Measurements from ENCODE around the gene SERTAD1.
"Not testable (repeated sequence)": the region's sequence is repeated elsewhere in the genome, so short reads cannot be mapped to it uniquely, and the experiment has no call there.

The SERTAD1 gene

GRCh38 chr19:40442328-40443130 is 16.7 kb upstream of the SERTAD1 start:
- no peaks in the 10 kb centered on the region for H3K9me3 ChIP-seq (ENCODE audit: control insufficient read depth in 2 of 2, low read length in 2 of 2)
- H3K9ac ChIP-seq (ENCODE audit: low read depth in 1 of 2, low read length in 2 of 2), result peak overlapping the region; percentile 68 to 76
- H3K4me3 ChIP-seq (ENCODE audit: low read length in 2 of 2), result peak overlapping the region; percentile 59 to 82
- no peaks in the 10 kb centered on the region for H3K27me3 ChIP-seq (ENCODE audit: control insufficient read depth in 2 of 2, insufficient read depth in 2 of 2, low read length in 2 of 2)
- H3K27ac ChIP-seq (ENCODE audit: low read depth in 2 of 2, low read length in 2 of 2), result peak overlapping the region; percentile 77 to 97
- peaks cover 17 to 18% of the 10 kb centered on the region in 2 donors for H3K36me3 ChIP-seq (ENCODE audit: control insufficient read depth in 2 of 2, insufficient read depth in 2 of 2, low read length in 2 of 2)
- H3K4me1 ChIP-seq (ENCODE audit: control insufficient read depth in 2 of 2, insufficient read depth in 2 of 2, low read length in 2 of 2), result peaks cover 10 to 22% of the 10 kb centered on the region in 2 donors

DNA sequence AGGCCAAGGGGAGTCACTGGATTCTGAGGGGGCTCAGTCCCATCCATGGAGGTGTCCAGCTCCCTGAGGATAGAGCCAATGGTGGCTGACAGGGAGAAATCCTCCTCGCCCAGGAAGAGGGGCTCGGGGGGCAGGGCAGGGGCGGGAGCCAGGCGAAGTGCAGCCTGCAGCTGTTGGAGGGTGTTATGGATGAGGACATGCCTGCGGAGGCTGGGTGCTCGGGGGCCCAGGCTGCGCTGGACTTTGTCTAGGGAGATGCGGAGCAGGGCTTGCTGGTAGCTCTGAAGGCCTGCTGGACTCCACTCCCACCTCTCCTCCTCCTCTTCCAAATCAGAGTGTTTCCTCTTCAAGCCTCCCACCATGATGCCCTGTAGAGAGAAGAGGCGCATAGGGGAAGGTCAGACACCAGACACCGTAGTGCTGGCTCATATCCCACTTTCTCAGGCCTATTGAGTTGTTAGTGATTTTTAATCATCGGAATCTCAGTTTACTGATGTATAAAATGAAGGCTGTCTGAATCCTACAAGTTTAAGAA is 16.0 kb upstream of the SERTAD1 start:
- Histone ChIP-seq H3K9ac (ENCODE audit: low read depth in 1 of 2, low read length in 2 of 2) (no peak overlapping the region), H3K4me3 (ENCODE audit: low read length in 2 of 2) (peak overlapping the region in 1 of 2 donors; percentile 59), H3K36me3 (ENCODE audit: control insufficient read depth in 2 of 2, insufficient read depth in 2 of 2, low read length in 2 of 2) (peaks cover 17 to 18% of the 10 kb centered on the region in 2 donors), H3K4me1 (ENCODE audit: control insufficient read depth in 2 of 2, insufficient read depth in 2 of 2, low read length in 2 of 2) (peaks cover 10 to 22% of the 10 kb centered on the region in 2 donors), H3K27me3 (ENCODE audit: control insufficient read depth in 2 of 2, insufficient read depth in 2 of 2, low read length in 2 of 2) (no peaks in the 10 kb centered on the region), H3K9me3 (ENCODE audit: control insufficient read depth in 2 of 2, low read length in 2 of 2) (no peaks in the 10 kb centered on the region), H3K27ac (ENCODE audit: low read depth in 2 of 2, low read length in 2 of 2) (no peak overlapping the region)

DNA sequence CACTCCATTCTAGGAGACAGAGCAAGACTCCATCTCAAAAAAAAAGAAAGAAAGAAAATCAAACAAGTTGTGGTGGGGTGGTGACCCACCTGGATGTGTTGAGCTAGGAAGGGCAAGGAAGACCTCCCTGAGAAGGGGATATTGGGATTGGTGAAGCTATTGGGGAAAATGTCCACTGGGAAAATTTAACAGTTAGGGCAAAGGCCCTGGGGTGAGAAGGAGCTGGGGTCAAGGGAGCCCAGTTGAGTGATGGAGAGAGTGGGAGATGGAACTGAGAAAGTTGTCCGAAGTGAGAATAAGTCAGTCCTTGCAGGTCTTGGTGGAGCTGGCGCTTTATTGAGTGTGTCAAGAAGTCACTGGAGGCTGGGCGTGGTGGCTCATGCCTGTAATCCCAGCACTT is 12.5 kb upstream of the SERTAD1 start:
- Histone ChIP-seq H3K9me3 (ENCODE audit: control insufficient read depth in 2 of 2, low read length in 2 of 2) (no peaks in the 10 kb centered on the region), H3K27ac (ENCODE audit: low read depth in 2 of 2, low read length in 2 of 2) (no peak overlapping the region), H3K4me3 (ENCODE audit: low read length in 2 of 2) (no peak overlapping the region), H3K4me1 (ENCODE audit: control insufficient read depth in 2 of 2, insufficient read depth in 2 of 2, low read length in 2 of 2) (peaks cover 13 to 22% of the 10 kb centered on the region in 2 donors), H3K9ac (ENCODE audit: low read depth in 1 of 2, low read length in 2 of 2) (no peak overlapping the region), H3K36me3 (ENCODE audit: control insufficient read depth in 2 of 2, insufficient read depth in 2 of 2, low read length in 2 of 2) (peaks cover 17 to 18% of the 10 kb centered on the region in 2 donors), H3K27me3 (ENCODE audit: control insufficient read depth in 2 of 2, insufficient read depth in 2 of 2, low read length in 2 of 2) (no peaks in the 10 kb centered on the region)

DNA sequence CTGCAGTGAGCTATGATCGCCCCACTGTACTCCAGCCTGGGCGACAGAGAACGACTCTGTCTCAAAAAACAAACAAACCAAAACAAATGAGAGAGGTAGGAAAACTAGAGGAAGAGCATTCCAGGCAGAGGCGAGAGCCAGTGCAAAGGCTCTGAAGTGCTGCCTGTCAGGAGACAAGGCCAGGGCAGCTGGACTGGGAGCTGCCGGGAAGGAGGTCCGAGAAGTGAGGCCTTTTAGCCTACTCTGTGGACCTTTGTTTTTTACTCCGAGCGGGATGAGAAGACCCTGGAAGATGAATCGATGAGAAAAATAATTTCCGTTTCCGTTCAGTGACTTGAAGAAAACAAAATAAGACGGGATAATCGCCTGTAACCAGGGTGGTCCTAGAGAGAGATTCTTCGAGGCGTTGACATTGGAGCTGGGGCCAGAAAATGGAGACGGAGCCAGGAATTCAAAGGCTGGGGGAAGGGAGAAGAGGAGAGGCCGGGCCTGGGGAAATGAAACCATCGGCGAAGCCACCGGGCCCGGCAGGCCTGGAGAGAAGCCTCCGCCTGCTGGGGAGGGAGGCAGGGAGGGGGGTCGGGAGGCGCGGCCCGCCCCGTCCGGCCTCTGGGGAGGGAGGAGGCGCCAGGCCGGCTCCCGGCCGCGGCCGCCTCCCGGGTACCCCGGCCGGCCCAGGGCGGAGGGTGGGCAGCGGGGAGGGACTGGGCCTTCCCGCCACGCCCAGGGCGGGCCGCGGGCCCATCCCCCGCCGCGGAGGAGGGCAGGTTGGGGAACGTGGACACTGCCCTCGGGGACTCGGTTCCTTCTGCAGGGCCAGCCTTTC is 7.8 kb upstream of the SERTAD1 start:
- no peaks in the 10 kb centered on the region for H3K9me3 ChIP-seq (ENCODE audit: control insufficient read depth in 2 of 2, low read length in 2 of 2)
- peaks cover 3 to 15% of the 10 kb centered on the region in 2 donors for H3K4me1 ChIP-seq (ENCODE audit: control insufficient read depth in 2 of 2, insufficient read depth in 2 of 2, low read length in 2 of 2)
- peak overlapping the region; percentile 97 to 98 for H3K9ac ChIP-seq (ENCODE audit: low read depth in 1 of 2, low read length in 2 of 2)
- H3K27me3 ChIP-seq (ENCODE audit: control insufficient read depth in 2 of 2, insufficient read depth in 2 of 2, low read length in 2 of 2), result no peaks in the 10 kb centered on the region
- H3K36me3 ChIP-seq (ENCODE audit: control insufficient read depth in 2 of 2, insufficient read depth in 2 of 2, low read length in 2 of 2), result no peaks in the 10 kb centered on the region
- peak overlapping the region; percentile 98 for H3K27ac ChIP-seq (ENCODE audit: low read depth in 2 of 2, low read length in 2 of 2)
- H3K4me3 ChIP-seq (ENCODE audit: low read length in 2 of 2), result peak overlapping the region; percentile 71 to 85

GRCh38 chr19:40432760-40433159 is 7.0 kb upstream of the SERTAD1 start:
- H3K36me3 ChIP-seq (ENCODE audit: control insufficient read depth in 2 of 2, insufficient read depth in 2 of 2, low read length in 2 of 2); H3K9me3 ChIP-seq (ENCODE audit: control insufficient read depth in 2 of 2, low read length in 2 of 2); H3K27me3 ChIP-seq (ENCODE audit: control insufficient read depth in 2 of 2, insufficient read depth in 2 of 2, low read length in 2 of 2): not testable (repeated sequence)
- Histone ChIP-seq H3K9ac (ENCODE audit: low read depth in 1 of 2, low read length in 2 of 2) (peak overlapping the region; percentile 97 to 98), H3K27ac (ENCODE audit: low read depth in 2 of 2, low read length in 2 of 2) (peak overlapping the region; percentile 98), H3K4me3 (ENCODE audit: low read length in 2 of 2) (peak overlapping the region; percentile 71 to 85), H3K4me1 (ENCODE audit: control insufficient read depth in 2 of 2, insufficient read depth in 2 of 2, low read length in 2 of 2) (peaks cover 3 to 15% of the 10 kb centered on the region in 2 donors)

DNA sequence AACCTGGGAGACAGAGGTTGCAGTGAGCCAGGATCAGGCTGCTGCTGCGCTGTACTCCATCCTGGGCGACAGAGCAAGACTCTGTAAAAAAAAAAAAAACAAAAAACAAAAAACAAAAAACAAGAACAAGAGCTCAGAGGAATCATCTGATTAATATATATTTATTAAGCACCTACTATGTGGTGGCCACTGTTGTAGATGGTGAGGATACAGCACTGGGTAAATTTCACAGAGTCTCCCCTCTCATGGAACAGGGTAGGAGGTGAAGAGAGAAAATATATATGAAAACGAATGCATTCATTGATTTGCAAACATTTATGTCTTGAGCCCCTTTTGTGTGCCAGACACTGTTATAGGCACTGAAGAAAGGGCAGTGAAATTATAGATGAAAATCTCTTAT is 5.9 kb upstream of the SERTAD1 start:
- H3K9me3 ChIP-seq (ENCODE audit: control insufficient read depth in 2 of 2, low read length in 2 of 2), result no peaks in the 10 kb centered on the region
- no peaks in the 10 kb centered on the region for H3K36me3 ChIP-seq (ENCODE audit: control insufficient read depth in 2 of 2, insufficient read depth in 2 of 2, low read length in 2 of 2)
- H3K9ac ChIP-seq (ENCODE audit: low read depth in 1 of 2, low read length in 2 of 2), result no peak overlapping the region
- H3K27me3 ChIP-seq (ENCODE audit: control insufficient read depth in 2 of 2, insufficient read depth in 2 of 2, low read length in 2 of 2), result no peaks in the 10 kb centered on the region
- H3K27ac ChIP-seq (ENCODE audit: low read depth in 2 of 2, low read length in 2 of 2), result no peak overlapping the region
- H3K4me1 ChIP-seq (ENCODE audit: control insufficient read depth in 2 of 2, insufficient read depth in 2 of 2, low read length in 2 of 2), result peaks cover 3 to 15% of the 10 kb centered on the region in 2 donors
- no peak overlapping the region for H3K4me3 ChIP-seq (ENCODE audit: low read length in 2 of 2)

DNA sequence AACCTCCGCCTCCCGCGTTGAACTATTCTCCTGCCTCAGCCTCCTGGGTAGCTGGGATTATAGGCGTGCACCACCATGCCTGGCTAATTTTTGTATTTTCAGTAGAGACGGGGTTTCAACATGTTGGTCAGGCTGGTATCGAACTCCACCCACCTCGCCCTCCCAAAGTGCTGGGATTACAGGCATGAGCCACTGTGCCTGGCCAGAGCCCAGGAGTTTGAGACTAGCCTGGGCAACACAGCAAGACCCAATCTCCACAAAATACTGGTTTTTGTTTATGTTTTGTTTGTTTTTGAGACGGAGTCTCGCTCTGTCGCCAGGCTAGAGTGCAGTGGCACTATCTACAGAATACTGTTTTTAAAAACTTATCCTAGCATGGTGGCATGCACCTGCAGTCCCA is 4.5 kb upstream of the SERTAD1 start:
- not testable (repeated sequence) for H3K27me3 ChIP-seq (ENCODE audit: control insufficient read depth in 2 of 2, insufficient read depth in 2 of 2, low read length in 2 of 2); H3K9ac ChIP-seq (ENCODE audit: low read depth in 1 of 2, low read length in 2 of 2); H3K27ac ChIP-seq (ENCODE audit: low read depth in 2 of 2, low read length in 2 of 2); H3K9me3 ChIP-seq (ENCODE audit: control insufficient read depth in 2 of 2, low read length in 2 of 2); H3K36me3 ChIP-seq (ENCODE audit: control insufficient read depth in 2 of 2, insufficient read depth in 2 of 2, low read length in 2 of 2); H3K4me3 ChIP-seq (ENCODE audit: low read length in 2 of 2)
- H3K4me1 ChIP-seq (ENCODE audit: control insufficient read depth in 2 of 2, insufficient read depth in 2 of 2, low read length in 2 of 2), result peaks cover 8 to 18% of the 10 kb centered on the region in 2 donors

DNA sequence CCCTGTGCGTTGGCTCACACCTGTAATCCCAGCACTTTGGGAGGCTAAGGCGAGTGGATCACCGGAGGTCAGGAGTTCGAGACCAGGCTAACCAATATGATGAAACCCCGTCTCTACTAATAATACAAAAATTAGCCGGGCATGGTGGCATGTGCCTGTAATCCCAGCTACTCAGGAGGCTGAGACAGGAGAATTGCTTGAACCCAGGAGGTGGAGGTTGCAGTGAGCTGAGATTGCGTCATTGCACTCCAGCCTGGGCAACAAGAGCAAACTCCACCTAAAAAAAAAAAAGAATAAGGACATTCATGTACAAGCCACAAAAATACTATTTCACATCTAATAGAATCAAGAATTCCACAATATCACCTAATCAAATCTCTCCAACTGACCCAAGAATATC is 2.4 kb upstream of the SERTAD1 start:
- peaks cover 13 to 15% of the 10 kb centered on the region in 2 donors for H3K4me1 ChIP-seq (ENCODE audit: control insufficient read depth in 2 of 2, insufficient read depth in 2 of 2, low read length in 2 of 2)
- H3K27ac ChIP-seq (ENCODE audit: low read depth in 2 of 2, low read length in 2 of 2), result not testable (repeated sequence)

DNA sequence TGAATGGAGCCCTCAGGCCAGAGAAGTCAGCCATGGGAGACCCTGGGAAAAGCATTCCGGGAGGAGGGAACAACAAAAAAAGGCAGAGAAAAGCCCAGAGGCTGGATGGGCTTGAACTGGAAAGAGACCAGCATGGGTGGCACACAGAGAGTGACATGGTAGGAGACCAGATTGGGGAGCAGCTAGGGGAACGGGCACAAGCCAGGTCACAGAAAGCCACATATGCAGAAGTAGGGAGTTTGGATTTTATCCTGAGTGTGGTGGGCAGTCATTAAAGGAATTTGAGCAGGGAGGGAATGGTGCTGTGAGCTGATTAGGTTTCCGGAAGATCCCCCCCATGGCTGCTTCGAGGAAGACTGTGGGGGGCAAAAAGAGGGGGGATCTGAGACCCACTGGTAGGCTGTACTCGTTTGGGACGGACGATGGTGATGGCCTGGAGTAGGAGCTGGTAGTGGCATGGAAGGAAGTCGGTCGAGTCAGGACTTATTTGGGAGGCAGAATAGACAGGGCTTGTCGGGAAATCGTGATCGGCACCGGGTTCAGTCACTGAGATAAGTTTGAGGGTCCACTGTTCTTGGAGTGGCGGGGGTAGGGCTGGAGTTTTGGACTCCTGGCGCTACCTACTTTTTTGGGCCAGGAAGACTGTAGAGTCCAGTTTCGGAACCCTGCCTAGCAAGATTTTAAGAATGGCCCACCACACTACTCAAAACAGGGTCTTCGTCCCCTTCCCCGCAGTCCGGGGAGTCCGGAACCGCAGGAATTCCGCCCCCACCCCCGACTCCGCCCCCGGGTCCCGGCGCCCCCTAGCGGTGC is 949 bp downstream of the SERTAD1 start:
- Histone ChIP-seq H3K9ac (ENCODE audit: low read depth in 1 of 2, low read length in 2 of 2) (peak overlapping the region; percentile 79 to 88), H3K36me3 (ENCODE audit: control insufficient read depth in 2 of 2, insufficient read depth in 2 of 2, low read length in 2 of 2) (peaks cover 8 to 12% of the 10 kb centered on the region in 2 donors), H3K27ac (ENCODE audit: low read depth in 2 of 2, low read length in 2 of 2) (peak overlapping the region; percentile 95 to 98), H3K27me3 (ENCODE audit: control insufficient read depth in 2 of 2, insufficient read depth in 2 of 2, low read length in 2 of 2) (no peaks in the 10 kb centered on the region), H3K4me3 (ENCODE audit: low read length in 2 of 2) (peak overlapping the region; percentile 65 to 95), H3K4me1 (ENCODE audit: control insufficient read depth in 2 of 2, insufficient read depth in 2 of 2, low read length in 2 of 2) (peaks cover 15 to 22% of the 10 kb centered on the region in 2 donors), H3K9me3 (ENCODE audit: control insufficient read depth in 2 of 2, low read length in 2 of 2) (no peaks in the 10 kb centered on the region)

More for the DNA sequence above, 2.4 kb upstream of the SERTAD1 start:
- H3K9me3 ChIP-seq (ENCODE audit: control insufficient read depth in 2 of 2, low read length in 2 of 2); H3K36me3 ChIP-seq (ENCODE audit: control insufficient read depth in 2 of 2, insufficient read depth in 2 of 2, low read length in 2 of 2); H3K9ac ChIP-seq (ENCODE audit: low read depth in 1 of 2, low read length in 2 of 2); H3K27me3 ChIP-seq (ENCODE audit: control insufficient read depth in 2 of 2, insufficient read depth in 2 of 2, low read length in 2 of 2); H3K4me3 ChIP-seq (ENCODE audit: low read length in 2 of 2): not testable (repeated sequence)

Measured in mucosa of rectum (tissue), 2 donors.